GM21576 (cell line): ENCODE results near the gene TENM4.
A peak's percentile ranks its signal among the peaks of the same experiment; 100 is the strongest.

Source experiments
- ATAC-seq: cut with Tn5 transposase; IDR thresholded peaks from one replicate; pipeline ENCODE4 v1.9.1; 2021; ENCODE audit warnings: mild to moderate bottlenecking, moderate library complexity; ENCODE audit not compliant: unreplicated experiment

TENM4 gene

DNA sequence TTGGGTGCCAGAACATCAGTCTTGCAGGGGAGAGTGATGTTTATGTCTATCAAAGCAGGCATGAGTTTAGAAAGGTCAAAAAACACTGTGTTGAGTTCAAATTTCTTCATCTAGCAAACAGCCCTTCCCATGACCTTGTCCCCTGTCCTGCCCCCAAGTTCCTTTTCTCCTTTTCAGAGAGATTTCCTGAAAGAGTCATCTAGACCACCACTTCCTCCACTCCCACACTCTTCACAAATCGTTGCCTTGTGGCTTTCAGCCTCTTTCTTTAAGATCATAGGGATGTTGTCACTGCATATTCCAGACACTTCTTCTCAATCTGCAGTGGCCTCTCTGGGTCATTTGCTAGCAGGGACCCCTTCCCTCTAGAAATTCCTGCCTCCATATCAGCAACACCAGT lies 290.5 kb downstream of the TENM4 start:
- no peak for ATAC-seq

DNA sequence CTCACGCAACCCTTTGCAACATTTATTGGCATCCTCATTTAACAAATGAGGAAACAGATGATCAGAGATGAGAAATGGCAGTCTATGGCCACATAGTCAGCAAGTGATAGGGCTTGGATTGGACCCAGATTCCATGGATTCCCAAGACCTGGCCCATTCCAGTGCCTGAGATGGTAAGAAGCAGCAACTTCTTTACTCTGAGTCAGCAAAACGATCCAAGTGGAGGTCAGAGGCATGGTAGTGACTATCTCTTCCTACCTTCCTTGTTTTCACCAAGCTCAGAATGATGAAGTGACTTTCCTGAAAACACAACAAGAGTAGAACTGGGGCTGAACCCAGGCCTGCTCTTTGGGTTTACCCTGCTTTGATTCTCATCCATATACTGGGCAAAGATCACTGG lies 293.1 kb downstream of the TENM4 start:
- no peak for ATAC-seq

DNA sequence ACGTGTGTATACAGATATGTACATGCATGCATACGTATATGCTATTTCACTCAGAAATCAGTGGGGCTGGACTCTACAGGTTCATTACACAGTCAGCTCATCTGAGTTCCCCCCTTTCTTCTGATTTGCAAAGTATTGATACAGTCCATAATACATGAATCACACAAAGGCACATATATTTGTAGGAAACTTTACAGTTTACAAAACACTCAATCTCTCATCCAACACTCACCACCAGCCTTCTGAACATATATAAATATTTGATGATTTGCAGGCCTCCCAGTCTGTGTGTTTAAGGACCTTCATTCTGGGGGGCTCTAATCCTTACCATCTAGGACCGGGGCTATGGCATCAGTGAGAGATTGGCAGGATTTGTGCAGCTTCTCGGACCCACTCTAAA lies 293.8 kb downstream of the TENM4 start:
- ATAC-seq: no peak

DNA sequence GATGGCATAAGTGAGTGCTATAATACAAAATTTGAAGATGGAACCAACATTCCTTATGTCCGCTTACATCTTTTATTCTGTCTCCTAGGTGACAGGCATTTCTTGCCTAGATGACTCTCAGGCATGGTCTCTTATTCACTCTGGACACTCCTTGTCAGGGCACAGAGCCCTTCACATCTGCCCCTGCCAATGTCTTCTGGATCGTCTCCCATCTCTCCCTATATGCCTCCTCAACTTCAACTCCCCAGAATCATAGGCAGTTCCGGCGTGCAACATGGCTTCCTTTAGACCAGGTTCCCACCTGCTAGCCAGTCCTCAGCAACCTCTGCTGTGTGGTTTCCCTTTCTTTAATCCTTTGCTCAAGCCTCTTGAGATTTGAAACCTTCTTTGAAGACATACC lies 300.9 kb downstream of the TENM4 start:
- ATAC-seq: no peak

DNA sequence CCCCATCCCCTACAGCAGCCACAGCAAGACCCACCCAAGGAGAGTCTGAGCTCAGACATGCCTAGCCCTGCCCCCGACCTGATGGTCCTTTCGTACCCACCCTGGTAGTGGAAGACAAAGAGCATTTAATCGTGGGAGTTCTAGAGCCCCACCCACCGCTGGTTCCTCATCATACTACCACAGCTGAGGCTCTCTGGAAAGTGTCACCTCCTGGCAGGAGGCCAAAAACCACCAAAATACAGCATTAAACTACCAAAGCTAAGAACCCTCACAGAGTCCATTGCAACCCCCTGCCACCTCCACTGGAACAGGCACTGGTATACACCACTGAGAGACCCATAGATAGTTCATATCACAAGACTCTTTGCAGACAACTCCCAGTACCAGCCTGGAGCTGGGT lies 311.1 kb downstream of the TENM4 start:
- no peak for ATAC-seq

DNA sequence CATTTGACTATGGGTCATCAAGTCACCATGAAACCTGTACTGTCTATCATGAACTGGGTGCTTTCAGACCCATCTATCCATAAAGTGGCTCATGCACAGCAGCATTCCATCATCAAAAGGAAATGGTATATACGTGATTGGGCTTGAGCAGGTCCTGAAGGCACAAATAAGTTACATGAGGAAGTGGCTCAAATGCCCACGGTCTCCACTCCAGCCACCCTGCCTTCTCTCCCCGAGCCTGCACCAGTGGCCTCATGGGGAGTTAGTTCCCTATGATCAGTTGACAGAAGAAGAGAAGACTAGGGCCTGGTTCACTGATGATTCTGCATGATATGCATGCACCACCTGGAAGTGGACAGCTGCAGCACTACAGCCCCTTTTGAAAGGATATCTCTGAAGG lies 312.5 kb downstream of the TENM4 start:
- ATAC-seq: no peak

DNA sequence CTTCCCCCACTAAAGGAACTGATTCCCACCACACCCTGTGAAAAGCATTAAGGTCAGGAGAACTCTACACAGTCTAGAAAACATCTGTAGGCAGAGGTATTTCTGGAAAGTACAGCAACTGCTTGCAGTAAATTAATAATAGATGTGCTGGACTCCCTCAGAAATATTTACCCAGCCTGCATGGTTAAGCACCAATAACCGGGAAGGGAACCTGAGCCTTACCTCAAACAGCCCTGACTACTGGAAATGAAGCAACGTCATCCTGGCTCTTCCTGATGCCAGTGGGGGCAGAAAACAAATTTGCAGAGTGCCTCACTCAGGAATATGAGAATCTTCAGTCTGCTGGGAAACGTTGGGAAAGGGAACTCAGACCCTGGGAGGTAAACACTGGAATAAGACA lies 318.1 kb downstream of the TENM4 start:
- no peak for ATAC-seq

DNA sequence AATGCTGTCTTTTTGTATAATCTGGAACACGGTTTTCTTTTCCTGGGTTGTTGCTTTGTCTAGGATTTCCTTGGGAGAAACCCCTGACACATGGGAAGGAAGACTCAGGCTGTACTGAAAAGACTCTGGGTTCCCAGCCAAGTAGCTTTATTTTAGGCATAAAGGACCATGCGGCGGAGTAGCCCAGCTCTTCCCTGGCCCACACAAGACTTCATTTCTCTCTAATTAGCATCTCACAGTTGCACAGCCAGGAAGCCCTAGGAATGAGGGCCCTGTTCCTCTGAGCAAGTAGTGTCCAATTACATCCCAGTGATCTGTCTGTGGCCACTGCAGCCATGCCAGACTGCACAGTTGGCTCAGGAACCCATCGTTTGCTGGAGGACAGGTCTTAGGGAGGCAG lies 319.5 kb downstream of the TENM4 start:
- no peak for ATAC-seq

DNA sequence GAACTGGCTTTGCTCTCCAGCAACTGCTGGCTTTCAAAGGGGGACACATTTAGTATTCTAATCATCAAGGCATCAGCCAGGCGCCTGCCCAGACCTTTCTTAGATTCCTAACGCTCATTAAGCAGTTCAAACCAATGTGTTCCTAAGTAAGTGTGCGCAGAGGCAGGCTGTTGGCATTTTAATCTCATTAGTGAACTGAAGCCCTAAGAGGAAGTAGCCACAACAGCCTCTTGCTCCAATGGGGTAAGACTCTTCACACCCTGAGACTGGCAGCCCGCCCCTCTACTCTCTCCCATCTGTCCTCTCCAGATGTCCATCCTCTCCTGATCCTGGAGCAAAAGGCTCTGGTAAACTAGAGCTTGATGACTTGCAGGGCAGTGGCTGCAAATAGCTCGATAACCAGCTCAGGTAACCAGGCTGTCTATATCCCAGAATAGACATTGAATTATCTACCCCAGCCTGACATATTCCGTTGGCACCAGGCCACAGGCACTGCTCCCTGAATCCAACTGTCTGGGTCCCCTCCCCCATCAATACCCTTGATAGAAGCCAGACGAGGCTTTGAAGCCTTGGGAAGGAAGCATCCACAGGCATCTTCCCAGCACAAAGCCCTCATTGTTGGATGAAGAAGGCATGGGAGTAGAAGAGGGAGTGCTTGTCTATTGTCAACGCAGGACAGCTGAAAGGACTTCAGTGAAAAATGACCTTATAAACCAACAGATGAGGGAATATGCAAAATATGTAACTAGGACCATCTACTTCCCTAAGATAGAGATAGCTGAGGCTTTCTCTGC lies 321.1 kb downstream of the TENM4 start:
- ATAC-seq: no peak

DNA sequence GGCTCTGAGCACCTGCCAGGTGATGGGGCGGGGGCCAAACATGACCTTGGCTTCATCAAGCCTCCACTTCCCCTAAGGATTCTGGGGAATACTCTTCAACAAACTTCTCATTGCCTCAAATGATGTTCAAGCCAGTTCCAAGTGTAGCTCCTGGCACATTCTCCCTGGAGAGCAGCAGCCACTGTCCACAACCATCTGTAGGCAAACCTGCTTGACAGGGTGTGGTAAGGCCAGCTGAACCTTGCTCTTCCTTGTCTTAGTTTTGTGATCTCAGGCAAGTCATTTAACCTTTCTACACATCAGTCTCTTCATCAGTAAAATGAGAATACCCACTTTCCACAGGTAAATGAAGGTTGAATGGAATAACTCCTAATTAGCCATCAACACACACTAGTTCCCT lies 323.3 kb downstream of the TENM4 start:
- ATAC-seq: no peak

DNA sequence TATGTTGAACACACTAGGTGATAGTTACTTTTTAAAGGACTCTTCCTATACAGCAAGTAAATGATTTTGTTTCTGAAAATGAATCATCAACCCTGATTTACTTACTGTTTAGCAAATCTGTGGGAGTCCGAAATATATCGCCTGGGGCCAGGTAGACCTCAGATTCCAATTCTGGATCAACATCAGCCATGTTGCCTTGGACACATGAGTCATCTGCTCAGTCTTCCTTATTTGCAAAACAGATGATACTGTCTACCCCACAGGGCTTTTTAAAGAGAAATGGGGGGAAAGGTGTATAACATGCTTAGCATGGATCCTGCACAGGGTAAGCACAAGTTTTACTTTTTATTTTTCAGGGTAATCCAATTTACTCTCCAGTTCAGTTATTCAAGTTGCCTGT lies 324.2 kb downstream of the TENM4 start:
- no peak for ATAC-seq

DNA sequence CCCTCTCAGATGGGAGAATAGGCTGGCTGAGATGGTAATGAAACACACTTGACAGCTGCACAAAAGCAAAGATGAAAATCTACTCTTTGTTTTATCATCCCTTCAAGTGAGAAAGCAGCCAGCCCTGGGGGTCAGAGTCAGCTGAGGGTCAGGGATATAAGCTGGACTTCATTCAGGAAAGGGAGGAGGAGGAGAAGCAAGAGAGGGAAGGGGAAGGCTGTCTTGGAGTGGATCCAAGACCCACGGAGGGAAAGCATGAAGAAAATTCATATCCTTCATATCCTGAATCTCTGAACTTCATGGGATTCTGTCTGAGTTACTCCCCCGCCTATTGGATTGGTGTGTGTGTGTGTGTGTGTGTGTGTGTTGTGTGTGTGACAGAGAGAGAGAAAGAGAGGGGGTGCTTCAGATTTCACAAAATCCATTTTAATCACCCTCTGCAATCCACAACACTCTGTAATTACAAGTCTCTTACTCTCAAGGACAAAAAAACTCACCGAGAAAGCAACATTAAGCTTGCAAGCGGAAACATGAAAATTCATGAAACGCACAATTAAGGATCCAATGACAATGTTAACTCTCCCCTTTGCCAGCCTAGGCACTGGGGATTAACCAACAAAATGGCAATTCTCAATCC lies 327.7 kb downstream of the TENM4 start:
- ATAC-seq: no peak

DNA sequence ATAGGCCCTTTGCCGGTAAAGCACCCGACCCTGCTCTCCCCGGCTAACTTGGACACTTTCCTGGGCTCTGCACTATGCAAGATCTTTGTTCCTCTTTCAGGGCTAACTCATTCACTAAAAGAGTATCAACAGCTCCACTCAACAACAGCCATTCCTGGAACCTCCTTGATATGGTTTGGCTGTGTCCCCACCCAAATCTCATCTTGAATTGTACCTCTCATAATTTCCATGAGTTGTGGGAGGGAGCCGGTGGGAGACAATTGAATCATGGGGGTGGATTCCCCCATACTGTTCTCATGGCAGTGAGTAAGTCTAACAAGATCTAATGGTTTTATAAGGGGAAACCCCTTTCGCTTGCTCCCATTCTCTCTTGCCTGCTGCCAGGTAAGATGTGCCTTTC lies 330.0 kb downstream of the TENM4 start:
- no peak for ATAC-seq

DNA sequence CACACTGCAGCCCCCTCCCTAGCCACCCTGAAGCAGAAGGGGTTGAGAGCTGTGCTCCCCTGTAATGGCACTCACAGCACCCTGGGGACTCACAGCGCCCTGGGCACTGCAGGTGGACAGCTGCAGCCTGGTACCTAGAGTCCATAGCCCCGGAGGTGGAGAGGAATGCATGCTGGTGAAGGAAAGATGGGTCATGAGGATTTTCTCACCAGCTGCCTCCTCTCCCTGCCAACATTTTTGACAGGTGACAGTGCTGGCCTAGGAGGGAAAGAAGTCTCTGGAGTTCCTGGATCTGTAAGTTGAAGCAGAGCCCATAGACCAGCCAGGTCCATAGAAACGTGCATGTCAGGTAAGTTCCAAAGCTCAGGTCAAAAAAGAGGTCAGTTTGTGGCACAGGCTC lies 330.5 kb downstream of the TENM4 start:
- no peak for ATAC-seq

DNA sequence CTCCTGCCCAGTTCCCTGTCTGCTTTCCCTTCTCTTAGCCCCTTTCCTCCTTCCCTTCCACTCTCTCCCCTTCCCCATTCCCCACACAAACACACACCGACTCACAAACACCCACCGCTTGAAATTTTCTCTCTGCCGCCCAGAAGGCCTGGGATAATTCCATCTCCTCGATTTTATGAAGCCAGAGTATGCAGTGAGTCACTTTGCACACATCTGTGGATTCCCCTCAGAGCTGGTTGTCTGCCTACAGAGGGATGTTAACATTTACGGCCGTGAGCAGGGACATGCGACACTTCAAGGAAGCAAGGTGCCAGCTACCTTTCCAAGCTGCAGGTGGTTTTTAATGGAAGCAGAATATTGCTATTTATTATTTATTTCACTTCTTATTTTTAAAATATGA lies 332.0 kb downstream of the TENM4 start:
- no peak for ATAC-seq

DNA sequence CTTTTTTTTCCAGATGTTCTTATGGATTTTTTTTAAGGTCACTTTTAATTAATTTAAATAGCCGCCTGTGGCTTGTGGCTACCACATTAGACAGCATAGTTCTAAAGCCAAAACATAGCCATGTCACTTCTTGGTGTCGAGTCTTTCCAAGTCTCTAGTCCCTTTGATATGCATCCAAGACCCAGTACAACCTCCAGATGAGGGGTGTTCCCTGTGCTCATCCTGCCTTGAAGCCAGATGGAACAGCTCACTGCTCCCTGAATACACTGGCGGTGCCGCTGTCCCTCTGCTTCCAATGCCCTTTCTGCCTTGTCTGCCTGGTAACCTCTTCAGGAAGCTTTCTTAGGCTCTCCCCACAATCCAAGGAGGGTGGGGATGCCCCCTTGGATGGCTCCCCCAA lies 338.0 kb downstream of the TENM4 start:
- ATAC-seq: no peak

DNA sequence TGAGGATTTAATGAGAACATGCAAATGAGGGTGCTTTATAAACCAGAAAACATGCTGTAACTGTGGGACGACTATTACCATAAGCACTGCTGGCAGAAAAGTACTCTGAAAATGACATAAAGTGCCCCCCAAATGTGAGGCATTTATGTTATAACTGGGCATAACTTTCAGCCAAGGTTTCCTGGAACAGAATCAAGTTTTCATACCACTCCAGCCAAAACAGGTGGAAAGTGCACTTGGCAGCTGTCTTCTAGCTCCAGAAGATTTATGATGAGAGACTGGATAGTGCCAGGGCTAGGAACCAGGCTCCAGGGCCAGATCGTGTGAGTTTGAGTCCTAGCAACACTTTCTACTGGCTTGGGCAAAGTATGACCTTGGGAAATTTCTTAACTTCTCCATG lies 339.2 kb downstream of the TENM4 start:
- no peak for ATAC-seq

DNA sequence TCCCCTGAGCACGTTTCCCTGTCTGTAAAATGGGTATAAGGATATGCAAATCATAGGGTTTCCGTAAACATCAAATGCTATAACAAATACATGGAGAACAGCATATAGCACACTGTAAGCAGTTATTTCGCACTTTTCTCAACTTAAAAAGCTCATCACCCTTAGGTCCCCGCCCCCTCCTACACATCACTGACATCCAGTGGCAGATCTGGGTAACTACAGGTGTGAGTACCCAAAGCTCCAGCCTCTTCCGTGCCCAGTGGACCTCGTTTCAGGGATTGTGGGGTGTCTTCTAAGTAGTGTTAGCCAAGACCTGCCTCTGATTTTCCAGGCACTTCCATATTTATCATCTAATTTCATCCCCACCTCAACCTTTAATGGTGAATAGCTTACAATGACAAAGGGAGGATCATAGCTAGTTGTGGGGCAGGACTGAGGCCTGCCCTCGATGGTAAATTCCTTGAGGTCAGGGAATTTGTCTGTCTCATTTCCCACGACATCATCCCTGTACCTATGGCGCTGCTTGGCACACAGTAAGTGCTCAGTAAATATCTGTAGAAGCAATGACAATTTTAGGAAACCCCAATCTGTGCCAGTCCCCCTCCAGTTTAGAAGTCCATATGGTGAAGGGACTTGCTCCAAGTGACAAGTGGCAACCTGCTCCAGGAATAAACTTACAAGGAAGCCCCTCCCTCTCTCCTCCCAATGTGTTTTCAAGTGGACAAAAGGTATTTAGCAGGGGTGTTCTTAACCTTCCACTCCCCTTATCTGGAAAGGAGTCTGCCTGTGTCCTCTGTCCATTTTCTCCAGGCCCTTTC lies 340.5 kb downstream of the TENM4 start:
- peak; percentile 84 for ATAC-seq

DNA sequence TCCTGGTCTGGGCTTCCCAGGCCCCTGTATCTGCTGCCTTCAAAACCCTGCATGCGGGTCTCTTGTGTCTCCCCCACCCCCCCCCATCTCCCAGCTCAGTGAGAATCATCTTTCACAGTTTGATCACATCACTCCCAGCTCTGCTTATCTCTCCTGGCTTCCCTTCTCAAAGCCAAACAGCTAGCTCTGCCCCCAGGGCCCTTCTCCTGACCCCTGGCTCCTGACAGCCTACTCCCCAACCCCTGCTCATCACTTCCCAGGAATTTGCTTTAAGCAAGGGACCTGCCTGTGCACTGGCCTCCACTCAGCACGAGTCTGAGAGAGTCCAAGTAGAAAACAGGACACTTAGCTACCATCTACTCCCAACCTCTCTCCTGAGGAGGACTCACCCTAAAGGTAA lies 342.7 kb downstream of the TENM4 start:
- ATAC-seq: no peak

DNA sequence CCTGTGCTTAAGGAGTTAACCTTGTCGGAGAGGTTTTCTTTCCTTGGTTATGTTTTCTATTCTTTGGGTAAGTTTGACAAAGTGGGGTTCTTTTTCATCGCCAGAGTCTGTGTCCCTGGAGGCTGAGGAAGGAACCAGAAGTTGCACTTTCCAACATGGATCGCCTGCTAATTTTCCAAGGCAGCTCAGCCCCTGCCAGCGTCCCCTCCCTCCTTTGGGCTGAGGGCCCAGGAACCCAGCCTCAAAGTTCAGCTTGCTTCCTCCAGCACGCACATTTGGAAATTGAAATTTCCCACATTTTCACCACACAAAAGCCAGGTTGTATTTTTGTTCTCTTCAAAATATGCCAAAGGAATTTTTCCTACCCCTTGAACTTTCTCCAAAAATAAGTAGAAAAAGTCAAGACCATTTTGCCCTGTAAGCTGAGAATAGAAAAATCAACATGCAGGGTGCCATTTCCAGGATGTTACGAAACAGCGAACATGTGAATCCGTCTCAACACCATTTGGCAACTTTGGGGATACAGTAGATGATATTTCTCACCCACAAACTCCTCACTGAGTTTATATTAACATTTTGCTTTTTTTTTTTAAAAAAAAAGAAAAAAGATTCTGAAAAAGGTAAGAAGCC lies 343.5 kb downstream of the TENM4 start:
- ATAC-seq: no peak

DNA sequence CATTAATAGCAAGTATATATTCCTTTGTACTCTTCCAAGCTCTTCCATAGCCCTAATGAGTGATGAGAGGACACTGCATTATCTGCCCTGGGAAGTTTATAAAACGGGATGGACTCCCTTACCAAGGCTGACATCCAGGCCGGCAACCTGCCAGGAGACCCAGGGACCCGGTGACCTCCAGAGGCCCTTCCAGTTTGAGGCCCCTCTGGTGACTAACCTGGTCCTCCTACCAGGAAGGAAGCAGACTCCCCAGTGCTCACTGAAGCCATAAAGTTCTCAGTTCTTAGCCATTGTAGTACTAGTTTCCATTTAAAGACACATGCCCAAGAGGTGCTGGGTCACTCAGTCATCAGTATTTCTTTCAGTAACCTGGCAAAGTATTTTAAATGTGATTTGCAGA lies 345.4 kb downstream of the TENM4 start:
- no peak for ATAC-seq

DNA sequence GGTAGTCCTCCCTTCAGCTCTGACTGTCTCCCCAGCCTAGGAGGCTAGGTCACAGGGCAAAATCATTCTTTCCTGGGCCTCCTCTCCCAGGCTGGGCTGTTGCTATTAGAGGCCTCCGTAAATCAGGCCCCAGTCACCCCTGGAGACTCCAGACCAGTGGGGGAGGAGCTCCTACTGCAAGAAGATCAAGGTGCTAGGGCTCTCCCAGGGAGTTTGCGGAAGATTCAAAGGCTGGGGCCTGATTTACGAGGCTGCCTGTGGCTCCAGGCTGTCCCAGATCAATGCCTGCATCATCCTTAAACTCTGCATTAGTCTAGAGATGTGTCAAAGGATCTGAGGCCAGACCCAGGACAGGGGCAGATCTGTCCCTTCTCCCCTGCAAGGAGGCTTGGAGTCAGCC lies 346.2 kb downstream of the TENM4 start:
- ATAC-seq: no peak
